Mesendoderm (in vitro differentiated cells): ENCODE results near the gene NRG3.

Source experiments
- DNase-seq: peaks from one replicate; pipeline ENCODE4 v3.0.0; 2013
- H2AK5ac ChIP-seq: 2 replicates; pipeline ENCODE4 v1.6.1; 2013; ENCODE audit warnings: low read length, inconsistent platforms
- H2BK120ac ChIP-seq: 2 replicates; pipeline ENCODE4 v1.6.1; 2013; ENCODE audit warnings: low read depth, mild to moderate bottlenecking, low read length, moderate library complexity, mixed read lengths
- H2BK15ac ChIP-seq: replicated peaks from 2 replicates; pipeline ENCODE4 v1.6.1; 2013; ENCODE audit warnings: low read depth, mild to moderate bottlenecking, moderate library complexity
- H2BK5ac ChIP-seq: 2 replicates; pipeline ENCODE4 v1.6.1; 2013; ENCODE audit warnings: low read length, inconsistent platforms
- H3K18ac ChIP-seq: 2 replicates; pipeline ENCODE4 v1.6.1; 2013; ENCODE audit warnings: mild to moderate bottlenecking, low read length, mixed read lengths
- H3K23ac ChIP-seq: one replicate; pipeline ENCODE4 v1.6.1; 2013; ENCODE audit warnings: low read length
- H3K27ac ChIP-seq: 2 replicates; pipeline ENCODE4 v1.5.1; 2013; ENCODE audit warnings: low read depth, mild to moderate bottlenecking, inconsistent platforms, low read length, moderate library complexity
- H3K27me3 ChIP-seq: 2 replicates; pipeline ENCODE4 v1.6.1; 2013; ENCODE audit warnings: low read length, control low read depth, mild to moderate bottlenecking, inconsistent platforms; ENCODE audit not compliant: insufficient read depth, poor library complexity
- H3K36me3 ChIP-seq: 2 replicates; pipeline ENCODE4 v1.6.1; 2013; ENCODE audit warnings: low read length, inconsistent platforms; ENCODE audit not compliant: control insufficient read depth, insufficient read depth
- H3K4ac ChIP-seq: one replicate; pipeline ENCODE4 v1.6.1; 2013; ENCODE audit warnings: low read depth, mild to moderate bottlenecking, low read length, moderate library complexity
- H3K4me1 ChIP-seq: 2 replicates; pipeline ENCODE4 v1.6.1; 2013; ENCODE audit warnings: low read depth, low read length, inconsistent platforms; ENCODE audit not compliant: control insufficient read depth
- H3K4me2 ChIP-seq: 2 replicates; pipeline ENCODE4 v1.6.1; 2013; ENCODE audit warnings: low read length
- H3K4me3 ChIP-seq: 2 replicates; pipeline ENCODE4 v1.5.1; 2013; ENCODE audit warnings: mild to moderate bottlenecking, low read length
- H3K56ac ChIP-seq: one replicate; pipeline ENCODE4 v1.6.1; 2013; ENCODE audit warnings: low read length
- H3K79me1 ChIP-seq: 2 replicates; pipeline ENCODE4 v1.6.1; 2013; ENCODE audit warnings: low read length, inconsistent platforms
- H3K79me2 ChIP-seq: 2 replicates; pipeline ENCODE4 v1.6.1; 2013; ENCODE audit warnings: mild to moderate bottlenecking, low read length; ENCODE audit not compliant: control insufficient read depth, insufficient read depth
- H3K9ac ChIP-seq: 2 replicates; pipeline ENCODE4 v1.6.1; 2013; ENCODE audit warnings: low read length, inconsistent platforms
- H4K5ac ChIP-seq: one replicate; pipeline ENCODE4 v1.6.1; 2013; ENCODE audit warnings: low read length
- H4K8ac ChIP-seq: one replicate; pipeline ENCODE4 v1.6.1; 2013; ENCODE audit warnings: low read depth, mild to moderate bottlenecking, control low read depth, low read length, moderate library complexity
- WGBS: extraction: QIAGEN DNeasy Blood & Tissue Kit; methylation state at CpG from one replicate; pipeline ENCODE4 v1.1.7; 2013; ENCODE audit warnings: low lambda C conversion rate, missing lambda C conversion rate; ENCODE audit not compliant: insufficient coverage; ENCODE audit errors: extremely low coverage; 5-methylcytosine and 5-hydroxymethylcytosine counted together

Gene NRG3

GRCh38 chr10:82759050-82759449 lies 884.1 kb downstream of the NRG3 start:
- H3K27me3 ChIP-seq: no peaks in the 10 kb centered on the region

GRCh38 chr10:82762641-82763040 lies 887.6 kb downstream of the NRG3 start:
- H3K79me1 ChIP-seq: no peaks in the 10 kb centered on the region
- no peaks in the 10 kb centered on the region for H3K79me2 ChIP-seq
- no peaks in the 10 kb centered on the region for H3K4me1 ChIP-seq
- no peak overlapping the region for H3K56ac ChIP-seq
- no peak overlapping the region for H4K5ac ChIP-seq
- no peak overlapping the region for H3K4ac ChIP-seq
- no peak overlapping the region for H2AK5ac ChIP-seq
- H2BK120ac ChIP-seq: no peak overlapping the region
- no peak overlapping the region for H3K23ac ChIP-seq
- H2BK5ac ChIP-seq: no peak overlapping the region
- no peak overlapping the region for H3K9ac ChIP-seq
- no peak overlapping the region for H4K8ac ChIP-seq
- H3K27me3 ChIP-seq: no peaks in the 10 kb centered on the region
- WGBS: no CpG with 5 or more reads among the region's 2 CpGs
- H3K4me2 ChIP-seq: no peak overlapping the region
- no peaks in the 10 kb centered on the region for H3K36me3 ChIP-seq
- no peak for DNase-seq
- no peak overlapping the region for H2BK15ac ChIP-seq
- no peak overlapping the region for H3K4me3 ChIP-seq
- no peak overlapping the region for H3K27ac ChIP-seq
- no peak overlapping the region for H3K18ac ChIP-seq

More at GRCh38 chr10:82759050-82759449, 884.1 kb downstream of the NRG3 start:
- no peak overlapping the region for H3K18ac ChIP-seq
- no peak overlapping the region for H4K8ac ChIP-seq
- no peak overlapping the region for H2BK120ac ChIP-seq
- H2BK15ac ChIP-seq: no peak overlapping the region
- no peaks in the 10 kb centered on the region for H3K36me3 ChIP-seq
- no peak overlapping the region for H2BK5ac ChIP-seq
- no peak overlapping the region for H3K4me2 ChIP-seq
- H4K5ac ChIP-seq: no peak overlapping the region
- H3K23ac ChIP-seq: no peak overlapping the region
- H3K4me3 ChIP-seq: no peak overlapping the region
- no peak overlapping the region for H3K27ac ChIP-seq
- no peak overlapping the region for H3K4ac ChIP-seq
- H3K4me1 ChIP-seq: no peaks in the 10 kb centered on the region
- no peaks in the 10 kb centered on the region for H3K79me2 ChIP-seq
- DNase-seq: no peak
- no peak overlapping the region for H3K56ac ChIP-seq
- no CpG with 5 or more reads among the region's 1 CpG for WGBS
- H3K79me1 ChIP-seq: no peaks in the 10 kb centered on the region
- H2AK5ac ChIP-seq: no peak overlapping the region
- no peak overlapping the region for H3K9ac ChIP-seq

- no CpG with 5 or more reads among the region's 5 CpGs for WGBS
Measured at GRCh38 chr10:82768040-82768439, 893.0 kb downstream of the NRG3 start.

GRCh38 chr10:82778908-82779307 lies 903.9 kb downstream of the NRG3 start:
- no peak overlapping the region for H2BK5ac ChIP-seq
- no peak overlapping the region for H3K4me2 ChIP-seq
- H3K4me3 ChIP-seq: no peak overlapping the region
- no peak overlapping the region for H2AK5ac ChIP-seq
- H3K36me3 ChIP-seq: no peaks in the 10 kb centered on the region
- no peak overlapping the region for H3K56ac ChIP-seq
- no peak overlapping the region for H4K5ac ChIP-seq
- peak; percentile 7 for DNase-seq
- no CpG with 5 or more reads among the region's 3 CpGs for WGBS
- H3K9ac ChIP-seq: no peak overlapping the region
- H3K79me1 ChIP-seq: no peaks in the 10 kb centered on the region
- no peak overlapping the region for H4K8ac ChIP-seq
- H3K4ac ChIP-seq: no peak overlapping the region
- H2BK120ac ChIP-seq: no peak overlapping the region
- H3K27me3 ChIP-seq: no peaks in the 10 kb centered on the region
- no peak overlapping the region for H2BK15ac ChIP-seq
- H3K23ac ChIP-seq: no peak overlapping the region
- H3K4me1 ChIP-seq: no peaks in the 10 kb centered on the region
- no peak overlapping the region for H3K18ac ChIP-seq
- H3K27ac ChIP-seq: no peak overlapping the region
- H3K79me2 ChIP-seq: no peaks in the 10 kb centered on the region

More at GRCh38 chr10:82768040-82768439, 893.0 kb downstream of the NRG3 start:
- Histone ChIP-seq H3K18ac (no peak overlapping the region), H4K8ac (no peak overlapping the region), H2AK5ac (no peak overlapping the region), H2BK120ac (no peak overlapping the region), H3K4me3 (no peak overlapping the region), H3K36me3 (no peaks in the 10 kb centered on the region), H3K27me3 (no peaks in the 10 kb centered on the region), H3K4me2 (no peak overlapping the region), H4K5ac (no peak overlapping the region), H3K56ac (no peak overlapping the region), H3K4me1 (no peaks in the 10 kb centered on the region), H3K79me1 (no peaks in the 10 kb centered on the region), H3K9ac (no peak overlapping the region), H3K27ac (no peak overlapping the region), H2BK5ac (no peak overlapping the region), H3K23ac (no peak overlapping the region), H3K79me2 (no peaks in the 10 kb centered on the region), H2BK15ac (no peak overlapping the region), H3K4ac (no peak overlapping the region)
- DNase-seq: no peak

GRCh38 chr10:82796510-82796909 lies 921.5 kb downstream of the NRG3 start:
- Histone ChIP-seq H4K5ac (no peak overlapping the region), H2BK120ac (peak overlapping the region; percentile 82), H3K18ac (peak overlapping the region; percentile 75), H3K27ac (no peak overlapping the region), H2AK5ac (no peak overlapping the region), H3K4ac (no peak overlapping the region), H3K56ac (no peak overlapping the region), H3K9ac (no peak overlapping the region), H3K23ac (no peak overlapping the region), H3K36me3 (no peaks in the 10 kb centered on the region), H2BK15ac (peak overlapping the region; percentile 57), H2BK5ac (no peak overlapping the region), H3K27me3 (no peaks in the 10 kb centered on the region), H3K4me1 (no peaks in the 10 kb centered on the region), H3K79me2 (no peaks in the 10 kb centered on the region), H3K4me2 (no peak overlapping the region), H3K4me3 (no peak overlapping the region), H4K8ac (no peak overlapping the region), H3K79me1 (no peaks in the 10 kb centered on the region)
- peak; percentile 23 for DNase-seq

GRCh38 chr10:82801289-82801688 lies 926.3 kb downstream of the NRG3 start:
- Histone ChIP-seq H3K79me1 (no peaks in the 10 kb centered on the region), H3K4ac (no peak overlapping the region), H2BK15ac (no peak overlapping the region), H3K56ac (no peak overlapping the region), H4K8ac (no peak overlapping the region), H3K4me1 (no peaks in the 10 kb centered on the region), H2BK5ac (no peak overlapping the region), H3K4me2 (no peak overlapping the region), H3K79me2 (no peaks in the 10 kb centered on the region), H3K4me3 (no peak overlapping the region), H3K27ac (no peak overlapping the region), H4K5ac (no peak overlapping the region), H3K27me3 (no peaks in the 10 kb centered on the region), H2AK5ac (no peak overlapping the region), H3K9ac (no peak overlapping the region), H3K36me3 (no peaks in the 10 kb centered on the region), H3K18ac (no peak overlapping the region), H3K23ac (no peak overlapping the region), H2BK120ac (no peak overlapping the region)
- no CpG with 5 or more reads among the region's 1 CpG for WGBS
- DNase-seq: no peak
